ENCODE data around the gene FTHL17. TPM values are rescaled to one million over a fixed set of nuclear protein-coding genes. Genes with fewer than 3 reads are reported as not detected.

FTHL17 gene
- total RNA-seq, 4 donors from 2014 or later, result not detected

- H3K27ac ChIP-seq, result no peak overlapping the region
- no peaks in the 10 kb centered on the region for H3K36me3 ChIP-seq
- peak; percentile 11 to 24 for DNase-seq (ENCODE audit: low spot score in 2 of 2)
- no peak overlapping the region for H3K4me3 ChIP-seq
- WGBS, 2 donors, result 45 to 56% methylated on average over 2 to 3 of the region's 3 CpGs
- no peak for TF ChIP-seq POLR2A (IDR thresholded peaks at IDR 0.05)
- TF ChIP-seq, protein P1, sequence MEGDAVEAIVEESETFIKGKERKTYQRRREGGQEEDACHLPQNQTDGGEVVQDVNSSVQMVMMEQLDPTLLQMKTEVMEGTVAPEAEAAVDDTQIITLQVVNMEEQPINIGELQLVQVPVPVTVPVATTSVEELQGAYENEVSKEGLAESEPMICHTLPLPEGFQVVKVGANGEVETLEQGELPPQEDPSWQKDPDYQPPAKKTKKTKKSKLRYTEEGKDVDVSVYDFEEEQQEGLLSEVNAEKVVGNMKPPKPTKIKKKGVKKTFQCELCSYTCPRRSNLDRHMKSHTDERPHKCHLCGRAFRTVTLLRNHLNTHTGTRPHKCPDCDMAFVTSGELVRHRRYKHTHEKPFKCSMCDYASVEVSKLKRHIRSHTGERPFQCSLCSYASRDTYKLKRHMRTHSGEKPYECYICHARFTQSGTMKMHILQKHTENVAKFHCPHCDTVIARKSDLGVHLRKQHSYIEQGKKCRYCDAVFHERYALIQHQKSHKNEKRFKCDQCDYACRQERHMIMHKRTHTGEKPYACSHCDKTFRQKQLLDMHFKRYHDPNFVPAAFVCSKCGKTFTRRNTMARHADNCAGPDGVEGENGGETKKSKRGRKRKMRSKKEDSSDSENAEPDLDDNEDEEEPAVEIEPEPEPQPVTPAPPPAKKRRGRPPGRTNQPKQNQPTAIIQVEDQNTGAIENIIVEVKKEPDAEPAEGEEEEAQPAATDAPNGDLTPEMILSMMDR (IDR thresholded peaks at IDR 0.05), result peak; percentile 32 to 63 (median 55)
- no peak for TF ChIP-seq EP300 (IDR thresholded peaks at IDR 0.05)
- H3K9me3 ChIP-seq, result no peaks in the 10 kb centered on the region
- no peaks in the 10 kb centered on the region for H3K4me1 ChIP-seq
- peaks cover 0 to 10% of the 10 kb centered on the region in 2 donors for H3K27me3 ChIP-seq
Observed at GRCh38 chrX:31036895-31037294, 34.9 kb downstream of the FTHL17 start.

GRCh38 chrX:31027351-31027750 lies 44.5 kb downstream of the FTHL17 start:
- Histone ChIP-seq H3K9me3 (no peaks in the 10 kb centered on the region), H3K36me3 (no peaks in the 10 kb centered on the region), H3K27ac (no peak overlapping the region), H3K27me3 (peaks cover 0 to 6% of the 10 kb centered on the region in 2 donors), H3K4me1 (no peaks in the 10 kb centered on the region), H3K4me3 (no peak overlapping the region)
- no peak for TF ChIP-seq EP300 (IDR thresholded peaks at IDR 0.05)
- no peak for DNase-seq (ENCODE audit: low spot score in 2 of 2)

DNA sequence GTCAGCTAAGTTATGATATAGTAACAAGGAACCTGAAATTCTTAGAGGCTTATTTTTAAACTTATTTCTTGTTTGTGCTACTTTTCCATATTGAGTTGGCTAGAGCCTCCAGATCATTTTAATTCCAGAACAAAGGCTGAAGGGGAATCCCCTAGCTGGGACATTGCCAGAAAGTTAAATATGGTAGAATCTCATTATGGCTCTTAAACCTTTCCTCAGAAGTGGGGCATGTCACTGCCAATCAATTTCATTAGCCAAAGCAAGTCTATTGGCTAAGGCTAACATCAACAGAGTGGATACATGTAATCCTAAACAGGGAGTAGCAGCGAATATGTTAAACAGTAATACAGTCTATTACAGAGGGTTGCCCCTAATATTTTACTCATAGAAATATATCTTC lies 47.0 kb downstream of the FTHL17 start:
- no peak overlapping the region for H3K27ac ChIP-seq
- H3K9me3 ChIP-seq, result no peaks in the 10 kb centered on the region
- no peak overlapping the region for H3K4me3 ChIP-seq
- 90 to 100% methylated on average over 1 of the region's 1 CpG for WGBS, 2 donors
- H3K4me1 ChIP-seq, result no peaks in the 10 kb centered on the region
- no peak for DNase-seq (ENCODE audit: low spot score in 2 of 2)
- H3K27me3 ChIP-seq, result peaks cover 0 to under 1% of the 10 kb centered on the region in 2 donors
- TF ChIP-seq EP300 (IDR thresholded peaks at IDR 0.05) (no peak), POLR2A (IDR thresholded peaks at IDR 0.05) (no peak)
- TF ChIP-seq, protein P1 (IDR thresholded peaks at IDR 0.05), result no peak
- H3K36me3 ChIP-seq, result no peaks in the 10 kb centered on the region

DNA sequence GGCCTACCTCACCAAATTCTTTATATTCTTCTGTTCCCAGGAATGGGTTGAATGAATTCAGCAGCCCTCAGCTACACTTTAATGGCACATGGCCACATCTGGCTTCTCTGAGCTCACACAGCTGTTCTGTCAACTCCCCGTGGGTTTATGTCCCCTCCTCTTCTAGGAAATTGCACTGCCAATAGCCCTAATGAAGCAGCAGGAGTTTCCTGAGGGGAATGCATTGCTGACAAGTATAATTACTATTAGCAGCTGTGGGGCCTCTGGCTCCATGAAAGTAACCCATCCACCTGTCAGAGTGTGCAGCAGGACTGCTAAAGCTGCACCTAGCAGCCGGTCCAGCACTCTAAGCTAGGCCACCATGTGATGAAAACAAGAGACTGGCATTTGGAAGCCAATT lies 50.3 kb downstream of the FTHL17 start:
- Histone ChIP-seq H3K9me3 (no peaks in the 10 kb centered on the region), H3K27ac (no peak overlapping the region), H3K4me1 (no peaks in the 10 kb centered on the region), H3K36me3 (no peaks in the 10 kb centered on the region), H3K4me3 (no peak overlapping the region), H3K27me3 (no peaks in the 10 kb centered on the region)
- no peak for DNase-seq (ENCODE audit: low spot score in 2 of 2)
- WGBS, 2 donors, result 34% methylated on average over 2 of the region's 2 CpGs
- no peak for TF ChIP-seq EP300 (IDR thresholded peaks at IDR 0.05)
- TF ChIP-seq, protein P1 (IDR thresholded peaks at IDR 0.05), result no peak
- TF ChIP-seq POLR2A (IDR thresholded peaks at IDR 0.05), result no peak

Other genes starting within 250 kb of the FTHL17 start
- gene TAB3, start 182.8 kb downstream of the FTHL17 start, total RNA-seq, result 10 to 100 TPM; 15.6 to 32.9 (median 30.3) TPM